ENCODE measurements around the gene TEKT2. TPM values are rescaled to one million over a fixed set of nuclear protein-coding genes. Genes with fewer than 3 reads are reported as not detected.

Gene TEKT2
- total RNA-seq, 1 experiment from 2014 or later, result not detected

DNA sequence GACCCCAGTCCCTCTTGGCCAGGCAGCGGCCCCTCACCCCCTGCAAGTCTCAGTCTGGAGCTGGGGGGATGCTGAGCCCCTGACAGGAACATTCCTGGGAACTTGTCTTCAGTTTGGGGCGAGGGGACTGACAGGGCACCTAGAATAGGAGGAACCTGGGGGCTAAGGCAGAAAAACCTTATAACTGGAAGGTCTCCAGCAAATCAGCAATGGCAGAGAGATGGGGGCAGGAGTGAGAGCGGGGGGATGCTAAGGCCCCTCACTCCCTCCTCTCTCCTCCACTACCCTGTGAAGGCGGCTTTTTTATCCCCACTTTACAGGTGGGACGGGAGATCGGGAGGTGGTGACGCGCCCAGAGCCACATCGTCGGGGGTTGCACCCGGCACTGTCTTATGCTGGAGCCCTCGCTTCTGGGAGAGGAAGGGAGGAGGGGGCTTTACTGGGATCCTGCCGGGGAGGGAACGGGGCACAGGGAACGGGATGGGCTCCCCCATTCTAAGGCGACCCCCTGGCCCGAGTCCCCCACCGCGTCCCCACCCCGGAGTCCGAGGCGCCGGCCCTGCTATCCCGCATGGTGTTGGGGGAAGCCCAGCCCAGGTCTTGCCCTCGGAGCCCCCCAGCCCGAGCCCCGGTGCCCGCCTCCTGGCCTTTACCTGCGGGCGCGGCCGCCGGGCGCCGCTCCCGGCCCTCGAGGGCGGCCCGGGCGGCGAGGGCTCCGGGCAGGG lies 40.7 kb downstream of the TEKT2 start:
- BruUV-seq (replicated peaks), result no TSS peak
- CTCF ChIA-PET, result no interaction called here
- Mint-ChIP-seq H3K27ac (ENCODE audit: low read depth, unreplicated experiment) (no peak overlapping the region), H3K36me3 (ENCODE audit: insufficient read depth, unreplicated experiment) (peaks cover 5% of the 10 kb centered on the region), H3K27me3 (ENCODE audit: insufficient read depth, unreplicated experiment) (peaks cover 21% of the 10 kb centered on the region), H3K4me1 (ENCODE audit: insufficient read depth, unreplicated experiment) (no peaks in the 10 kb centered on the region), H3K4me3 (ENCODE audit: unreplicated experiment) (peak overlapping the region; percentile 23), H3K9me3 (ENCODE audit: unreplicated experiment) (no peaks in the 10 kb centered on the region)
- DNase-seq (ENCODE audit: unreplicated experiment), result no peak
- intact Hi-C loops (cut with micrococcal nuclease), result no loop called here
- no peak for TF ChIP-seq CTCF (IDR thresholded peaks at IDR 0.05; ENCODE audit: unreplicated experiment)
- POLR2A ChIA-PET, result no interaction called here

- BruUV-seq (replicated peaks), result no TSS peak
- Mint-ChIP-seq H3K27me3 (ENCODE audit: insufficient read depth, unreplicated experiment) (peaks cover 21% of the 10 kb centered on the region), H3K9me3 (ENCODE audit: unreplicated experiment) (no peaks in the 10 kb centered on the region), H3K36me3 (ENCODE audit: insufficient read depth, unreplicated experiment) (peaks cover 5% of the 10 kb centered on the region), H3K4me1 (ENCODE audit: insufficient read depth, unreplicated experiment) (no peaks in the 10 kb centered on the region), H3K4me3 (ENCODE audit: unreplicated experiment) (peak within 1 kb of the TSS; percentile 23), H3K27ac (ENCODE audit: low read depth, unreplicated experiment) (no peak within 1 kb of the TSS)
- ChIA-PET POLR2A (no interaction called here), CTCF (no interaction called here)
- intact Hi-C loops (cut with micrococcal nuclease), result no loop called here
- DNase-seq (ENCODE audit: unreplicated experiment), result no peak
- TF ChIP-seq CTCF (IDR thresholded peaks at IDR 0.05; ENCODE audit: unreplicated experiment), result no peak
Observed at GRCh38 chr1:36125129-36125991, 41.5 kb downstream of the TEKT2 start, which contains the start of gene COL8A2. Gene COL8A2 (minus strand): TSS chr1:36125222. CDS start chr1:36100242, 24,980 bp downstream.

GRCh38 chr1:36126005-36126716 lies 42.3 kb downstream of the TEKT2 start:
- Mint-ChIP-seq H3K27me3 (ENCODE audit: insufficient read depth, unreplicated experiment) (peaks cover 21% of the 10 kb centered on the region), H3K27ac (ENCODE audit: low read depth, unreplicated experiment) (no peak overlapping the region), H3K9me3 (ENCODE audit: unreplicated experiment) (no peaks in the 10 kb centered on the region), H3K4me1 (ENCODE audit: insufficient read depth, unreplicated experiment) (no peaks in the 10 kb centered on the region), H3K36me3 (ENCODE audit: insufficient read depth, unreplicated experiment) (peaks cover 5% of the 10 kb centered on the region), H3K4me3 (ENCODE audit: unreplicated experiment) (no peak overlapping the region)
- intact Hi-C loops (cut with micrococcal nuclease), result no loop called here
- DNase-seq (ENCODE audit: unreplicated experiment), result no peak
- CTCF ChIA-PET, result no interaction called here
- TF ChIP-seq CTCF (IDR thresholded peaks at IDR 0.05; ENCODE audit: unreplicated experiment), result no peak
- POLR2A ChIA-PET, result no interaction called here
- BruUV-seq (replicated peaks), result no TSS peak
